Measurements from ENCODE around the gene ADGRL3.
"Not testable (repeated sequence)": the region's sequence is repeated elsewhere in the genome, so short reads cannot be mapped to it uniquely, and the experiment has no call there.

ADGRL3 gene

GRCh38 chr4:61933527-61933926 lies 733.4 kb downstream of the ADGRL3 start:
- DNase-seq, result no peak

DNA sequence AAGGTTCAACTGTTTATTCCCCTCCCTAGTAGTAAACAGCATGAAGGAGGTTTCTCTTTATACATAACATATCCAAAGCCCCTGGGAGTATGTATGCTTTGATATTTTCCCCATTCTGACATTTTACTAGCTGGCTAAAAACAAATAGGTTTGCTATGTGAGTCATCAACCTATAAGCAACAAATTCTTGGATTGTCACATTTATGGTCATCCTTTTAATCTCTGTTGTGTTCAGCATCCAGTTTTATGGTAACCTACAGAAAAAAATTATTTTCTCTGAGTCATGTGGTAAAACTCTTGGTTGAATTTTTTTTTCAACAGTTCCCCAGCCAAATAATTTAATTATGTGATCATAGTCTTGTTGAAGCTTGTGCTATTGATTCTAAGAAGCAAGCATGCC lies 734.1 kb downstream of the ADGRL3 start:
- no peak for DNase-seq

GRCh38 chr4:61938250-61938846 lies 738.2 kb downstream of the ADGRL3 start:
- DNase-seq, result no peak

GRCh38 chr4:61950625-61951024 lies 750.5 kb downstream of the ADGRL3 start:
- no peak for DNase-seq

- DNase-seq, result no peak
These were observed 753.3 kb downstream of the ADGRL3 start for GRCh38 chr4:61953386-61953785.

- DNase-seq, result no peak
These were observed 758.5 kb downstream of the ADGRL3 start for GRCh38 chr4:61958591-61958990.

- no peak for DNase-seq
These were observed 759.0 kb downstream of the ADGRL3 start for GRCh38 chr4:61959087-61959486.

DNA sequence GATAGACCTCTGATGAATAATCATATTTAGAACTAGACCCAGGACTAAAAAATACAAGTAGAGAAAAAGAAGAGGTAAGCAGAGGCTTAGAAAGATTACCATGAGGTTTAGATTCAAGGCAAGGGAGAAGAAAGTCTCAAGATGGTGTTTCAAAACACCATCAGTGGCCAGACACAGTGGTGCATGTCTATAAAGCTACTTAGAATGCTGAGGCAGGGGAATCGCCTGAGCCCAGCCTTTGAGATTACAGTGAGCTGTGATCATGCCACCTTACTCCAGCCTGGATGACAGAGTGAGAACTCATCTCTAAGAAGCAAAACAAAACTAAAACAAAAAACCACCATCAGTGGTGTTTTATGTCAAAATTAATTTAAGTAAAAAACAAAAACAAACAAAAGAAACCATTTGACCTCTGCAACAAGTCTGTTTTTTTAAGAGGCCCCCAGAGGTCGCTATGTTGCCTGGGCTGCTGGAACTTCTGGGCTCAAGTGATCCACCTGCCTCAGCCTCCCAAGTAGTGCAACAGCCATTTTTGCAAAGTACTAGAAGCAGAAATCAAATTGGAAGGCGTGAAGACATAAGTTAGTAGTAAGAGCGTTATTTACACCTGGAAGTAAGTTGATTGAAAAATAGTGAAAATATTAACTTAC lies 784.3 kb downstream of the ADGRL3 start:
- DNase-seq, result no peak

DNA sequence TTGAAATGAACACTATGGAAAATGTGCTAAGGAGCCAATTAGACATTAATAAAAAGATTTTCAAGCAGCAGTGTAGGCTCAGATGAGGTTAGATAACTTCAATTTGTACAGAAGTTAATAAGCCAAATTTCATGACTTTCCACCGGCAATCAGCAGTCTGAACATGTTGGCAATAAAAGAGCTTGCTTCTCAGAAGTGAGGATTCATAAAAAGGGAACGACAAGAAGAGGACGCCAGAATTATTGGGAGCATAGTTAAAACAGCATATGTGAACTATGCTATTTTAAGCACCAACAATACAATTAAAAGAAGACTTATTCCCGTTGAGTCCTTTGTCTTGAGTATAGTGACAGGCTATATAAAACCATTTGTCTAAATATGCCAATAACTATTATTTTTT lies 785.3 kb downstream of the ADGRL3 start:
- DNase-seq, result no peak

- not testable (repeated sequence) for DNase-seq
These were observed 786.8 kb downstream of the ADGRL3 start for GRCh38 chr4:61986929-61987328.

DNA sequence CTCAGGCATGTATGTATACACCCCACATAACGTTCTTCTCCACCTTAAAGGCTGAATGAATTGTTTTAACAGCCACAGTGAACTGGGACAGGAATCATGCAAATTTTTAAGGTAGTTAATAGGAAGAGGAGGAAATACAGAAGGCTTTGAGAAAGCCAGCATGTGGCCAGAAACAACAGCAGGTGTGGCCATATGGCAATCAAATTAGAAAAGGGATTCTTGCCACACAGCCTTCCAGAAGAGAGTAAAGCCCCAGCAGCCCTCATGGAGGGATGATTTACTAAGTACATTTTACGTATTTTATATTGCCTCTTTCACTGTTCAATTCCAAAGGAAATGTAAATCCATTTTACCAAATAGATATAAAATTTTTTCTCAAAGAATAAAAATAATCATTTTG lies 792.2 kb downstream of the ADGRL3 start:
- no peak for DNase-seq

DNA sequence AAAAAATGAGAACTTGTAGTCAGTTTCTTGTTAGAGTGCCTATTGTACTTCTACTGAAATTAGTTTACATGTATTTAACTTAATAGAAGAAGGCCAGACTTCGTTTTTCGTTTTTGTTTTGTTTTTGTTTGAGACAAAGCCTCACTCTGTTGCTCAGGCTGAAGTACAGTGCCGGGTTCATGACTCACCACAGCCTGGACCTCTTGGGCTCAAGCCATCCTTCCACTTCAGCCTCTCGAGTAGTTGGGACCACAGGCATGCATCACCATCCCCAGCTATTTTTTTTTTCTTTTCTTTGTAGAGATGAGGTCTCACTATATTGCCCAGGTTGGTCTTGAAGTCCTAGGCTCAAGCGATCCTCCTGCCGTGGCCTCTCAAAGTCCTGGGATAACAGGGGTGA lies 793.9 kb downstream of the ADGRL3 start:
- DNase-seq, result no peak

DNA sequence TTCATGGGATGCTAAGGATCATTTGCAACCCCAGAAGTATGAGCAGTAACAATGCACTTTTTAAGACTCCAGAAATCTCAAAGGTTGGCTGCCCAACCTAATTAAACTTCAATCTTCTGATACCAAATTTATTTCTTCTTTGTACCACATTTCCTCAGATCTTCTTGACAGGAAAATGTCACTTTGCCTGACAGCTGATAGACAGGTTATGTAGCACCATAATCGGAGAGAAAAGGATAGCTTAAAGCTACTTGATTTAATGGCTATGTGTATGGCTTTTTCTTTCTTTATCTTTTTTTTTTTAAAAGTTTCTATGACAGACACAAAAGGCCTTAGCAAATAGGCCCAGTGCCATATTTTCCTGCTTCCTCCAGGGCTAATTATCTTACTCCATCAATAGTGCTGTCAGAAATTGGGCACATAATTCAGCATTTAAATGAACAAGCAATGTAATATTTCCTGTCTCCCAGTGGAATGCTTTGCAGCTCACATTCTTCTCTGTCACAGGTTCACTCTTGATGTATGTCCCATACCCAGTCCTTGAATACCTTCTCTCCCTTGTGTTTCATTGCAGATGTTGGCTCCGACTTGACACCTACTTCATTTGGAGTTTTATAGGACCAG lies 795.7 kb downstream of the ADGRL3 start:
- DNase-seq, result no peak

DNA sequence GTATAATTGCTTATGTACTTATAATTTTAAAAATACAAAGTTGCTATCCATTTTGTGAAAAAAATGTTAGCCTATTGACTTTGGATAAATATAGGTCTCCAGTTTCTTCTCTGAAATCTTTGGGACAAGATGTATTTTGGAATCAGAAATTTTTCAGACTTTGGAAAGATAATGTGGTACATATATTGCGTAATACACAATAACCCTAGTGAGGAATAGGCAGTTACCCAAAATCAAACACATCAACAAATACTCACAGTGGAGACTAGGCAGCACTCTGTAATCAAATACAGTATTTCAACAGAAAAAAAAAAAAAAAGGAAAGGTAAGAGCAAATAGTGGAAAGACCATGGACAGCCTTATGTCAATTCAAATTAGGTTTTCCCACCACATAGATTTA lies 796.8 kb downstream of the ADGRL3 start:
- DNase-seq, result no peak

DNA sequence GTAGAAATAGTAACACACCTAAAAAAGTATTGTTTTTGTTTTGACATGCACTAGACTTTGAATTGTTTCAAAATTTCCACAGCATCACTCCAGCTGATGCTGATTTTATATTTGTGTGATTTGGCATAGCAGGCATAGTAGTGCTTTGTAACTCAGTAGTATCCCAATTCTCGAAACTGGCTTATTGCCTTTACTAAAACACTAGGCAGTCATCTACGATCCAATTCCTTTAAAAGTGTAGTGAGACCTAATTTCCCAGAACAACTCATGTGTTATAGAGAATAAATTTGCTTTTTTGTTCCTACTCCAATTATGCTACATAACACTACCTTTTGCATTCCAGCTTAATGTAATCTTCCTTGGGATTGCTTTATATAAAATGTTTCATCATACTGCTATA lies 797.7 kb downstream of the ADGRL3 start:
- no peak for DNase-seq

- DNase-seq, result no peak
These were observed 803.6 kb downstream of the ADGRL3 start for GRCh38 chr4:62003695-62004094.

GRCh38 chr4:62004881-62005280 lies 804.8 kb downstream of the ADGRL3 start:
- DNase-seq, result no peak

- no peak for DNase-seq
These were observed 806.0 kb downstream of the ADGRL3 start for GRCh38 chr4:62006108-62006507.

- no peak for DNase-seq
These were observed 815.1 kb downstream of the ADGRL3 start for GRCh38 chr4:62015043-62015739.

DNA sequence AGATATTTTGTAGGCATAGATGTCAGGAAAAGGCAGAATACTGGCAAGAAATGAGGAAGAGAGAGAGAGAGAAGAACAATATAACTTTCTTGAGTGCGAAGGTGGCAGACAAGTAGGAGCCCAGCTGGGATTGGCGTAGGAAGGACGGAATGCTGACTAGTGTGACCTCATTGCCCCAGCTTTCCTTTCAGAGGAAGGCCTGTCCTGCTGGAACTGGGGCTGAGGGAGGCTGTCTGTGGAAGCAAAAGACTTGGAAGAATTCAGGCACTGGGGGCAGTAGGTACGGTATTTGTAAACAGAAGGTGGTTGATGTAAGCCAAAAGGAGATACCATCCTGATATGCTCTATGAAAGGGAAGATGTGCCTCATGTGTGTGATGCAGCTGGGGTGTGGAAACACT lies 818.4 kb downstream of the ADGRL3 start:
- no peak for DNase-seq

DNA sequence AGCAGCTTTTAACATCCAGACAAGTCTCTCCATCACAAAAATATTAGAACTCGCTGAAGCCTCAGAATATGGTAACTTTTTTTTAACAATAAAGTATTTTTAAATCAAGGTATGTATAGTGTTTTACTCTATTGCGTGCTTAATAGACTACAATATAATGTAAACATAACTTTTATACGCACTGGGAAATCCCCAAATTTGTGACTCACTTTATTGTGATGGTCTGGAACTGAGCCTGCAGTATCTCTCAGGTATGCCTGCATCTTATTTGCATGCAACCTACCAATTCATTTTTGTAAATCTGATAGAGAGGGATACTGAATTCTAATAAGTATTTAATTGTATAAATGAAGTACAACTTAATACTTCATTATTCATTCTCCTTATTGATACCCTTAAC lies 823.5 kb downstream of the ADGRL3 start:
- no peak for DNase-seq

DNA sequence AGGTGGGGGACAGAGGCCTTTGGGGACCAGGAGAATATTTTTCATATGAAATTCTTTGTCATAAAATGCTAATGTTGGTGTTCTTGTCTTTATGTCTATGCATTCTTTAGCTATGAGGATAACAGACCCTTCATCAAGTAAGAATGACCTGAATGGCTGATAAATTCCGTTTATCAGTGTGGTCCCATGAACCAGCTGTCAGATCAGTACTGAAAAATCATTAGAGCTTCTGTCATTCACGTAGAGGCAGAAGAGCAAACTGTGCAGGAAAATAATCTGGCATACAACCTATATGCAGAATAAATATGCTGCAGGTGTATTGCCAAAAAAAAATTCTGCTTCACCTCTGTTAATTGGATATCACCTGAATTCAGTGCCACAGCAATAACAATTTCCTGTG lies 828.6 kb downstream of the ADGRL3 start:
- DNase-seq, result no peak

DNA sequence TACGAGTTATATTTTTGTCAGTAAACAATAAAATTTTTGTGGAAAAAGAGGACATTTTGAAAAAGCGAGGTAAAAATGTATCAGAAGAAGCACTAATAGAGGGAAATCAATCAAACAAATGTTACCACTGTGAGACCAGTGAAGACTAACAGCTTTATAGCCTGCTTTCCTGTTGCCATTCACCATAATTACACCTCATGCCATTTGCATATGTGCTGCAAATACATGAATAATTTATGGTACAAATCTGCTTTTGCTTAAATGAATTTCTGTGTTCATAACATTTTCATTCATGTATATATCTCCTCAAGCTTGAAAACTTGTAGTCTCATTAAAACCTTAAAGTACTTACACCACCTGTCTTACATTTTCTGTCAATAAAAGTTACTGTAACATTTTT lies 830.8 kb downstream of the ADGRL3 start:
- no peak for DNase-seq

GRCh38 chr4:62037571-62037970 lies 837.4 kb downstream of the ADGRL3 start:
- no peak for DNase-seq
